Measurements from ENCODE around the gene PDCD6IP.

DNA sequence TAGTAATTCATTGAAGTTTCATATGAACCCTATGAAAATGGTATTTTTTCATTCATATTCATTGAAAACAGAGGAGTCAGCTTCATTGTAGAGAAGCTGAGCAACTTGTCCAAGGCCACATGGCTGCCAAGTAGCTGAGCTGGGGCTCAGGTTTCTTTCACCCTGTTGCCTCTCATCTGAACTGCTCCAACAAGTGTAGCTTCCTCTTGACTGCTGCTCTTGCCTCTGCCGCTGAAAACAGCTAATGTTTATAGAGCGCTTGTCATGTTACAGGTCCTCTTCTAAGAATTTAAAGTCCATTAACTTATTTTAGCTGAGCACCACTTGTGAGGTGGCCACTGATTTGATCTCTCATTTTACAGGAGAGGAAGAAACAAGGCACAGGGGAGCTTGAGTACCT is 81.1 kb downstream of the PDCD6IP start:
- TF ChIP-seq CTCF (IDR thresholded peaks at IDR 0.05) (no peak), POLR2A (IDR thresholded peaks at IDR 0.05) (no peak)
